ENCODE measurements around the gene DNMBP. TPM values are rescaled to one million over a fixed set of nuclear protein-coding genes. Genes with fewer than 3 reads are reported as not detected.

Gene DNMBP
- total and polyA plus RNA-seq, 2 donors (not counting 3 experiments of a cell fraction or from before 2014, with no cell fraction given): 32.0 to 53.4 TPM

DNA sequence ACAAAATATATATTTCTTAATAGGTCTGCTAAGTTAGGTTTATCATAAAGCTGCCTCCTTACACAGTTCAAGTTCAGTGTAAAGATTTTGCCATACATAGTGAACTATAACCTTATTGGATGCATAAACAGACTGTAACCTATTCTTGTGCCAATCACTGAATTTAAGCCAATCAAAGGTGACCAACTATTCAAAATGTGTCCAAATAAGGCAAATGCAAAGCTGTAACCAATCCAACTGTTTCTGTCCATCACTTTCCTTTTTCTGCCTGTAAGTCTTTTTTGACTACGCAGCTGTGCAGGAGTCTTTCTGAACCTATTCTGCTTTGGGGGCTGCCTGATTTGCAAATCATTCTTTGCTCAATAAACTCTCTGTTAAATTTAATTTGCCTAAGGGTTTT is 11.6 kb upstream of the DNMBP start:
- Histone ChIP-seq H3K79me2 (ENCODE audit: control insufficient read depth, insufficient read depth, low read length) (no peaks in the 10 kb centered on the region), H3K9me3 (replicated peaks; ENCODE audit: control insufficient read depth, insufficient read depth, low read length) (no peaks in the 10 kb centered on the region), H4K20me1 (replicated peaks; ENCODE audit: control insufficient read depth, extremely low read depth, insufficient read depth, low read length) (no peaks in the 10 kb centered on the region), H3K27me3 (ENCODE audit: control insufficient read depth in 2 of 2, insufficient read depth in 2 of 2, low read length in 2 of 2) (peaks cover 0 to 2% of the 10 kb centered on the region in 2 experiments), H3K4me3 (replicated peaks in 1 of 3; ENCODE audit: insufficient read depth in 1 of 3, low read depth in 1 of 3, low read length in 3 of 3) (no peak overlapping the region), H3K4me2 (ENCODE audit: insufficient read depth, low read length) (no peak overlapping the region), H3K27ac (ENCODE audit: insufficient read depth, low read depth, low read length) (no peak overlapping the region), H3K4me1 (ENCODE audit: control insufficient read depth, extremely low read depth, insufficient read depth, low read length) (no peaks in the 10 kb centered on the region), H3K9ac (replicated peaks; ENCODE audit: extremely low read depth, insufficient read depth, low read length) (no peak overlapping the region), H3K9me1 (replicated peaks; ENCODE audit: control insufficient read depth, extremely low read depth, insufficient read depth, low read length) (no peaks in the 10 kb centered on the region), H2AFZ (ENCODE audit: low read depth, low read length) (no peak overlapping the region), H3K36me3 (ENCODE audit: control insufficient read depth in 2 of 2, extremely low read depth in 1 of 2, insufficient read depth in 2 of 2, low read length in 2 of 2) (no peaks in the 10 kb centered on the region)
- intact Hi-C loops (cut with micrococcal nuclease): no loop called here
- TF ChIP-seq EZH2 (IDR thresholded peaks at IDR 0.05; ENCODE audit: borderline replicate concordance, low read depth, low read length, severe bottlenecking) (no peak), POLR2AphosphoS5 (IDR thresholded peaks at IDR 0.05; ENCODE audit: insufficient read depth, low read depth, low read length) (no peak), JUN (IDR thresholded peaks at IDR 0.05; ENCODE audit: borderline replicate concordance, insufficient read depth, insufficient read length, low read depth) (no peak), POLR2A (IDR thresholded peaks at IDR 0.05; ENCODE audit: low read depth, low read length) (no peak), MYC (IDR thresholded peaks at IDR 0.05; ENCODE audit: low read depth, low read length) (no peak), GATA2 (IDR thresholded peaks at IDR 0.05; ENCODE audit: insufficient read depth, insufficient read length, low read depth, low read length) (no peak)
- TF ChIP-seq, protein P1, sequence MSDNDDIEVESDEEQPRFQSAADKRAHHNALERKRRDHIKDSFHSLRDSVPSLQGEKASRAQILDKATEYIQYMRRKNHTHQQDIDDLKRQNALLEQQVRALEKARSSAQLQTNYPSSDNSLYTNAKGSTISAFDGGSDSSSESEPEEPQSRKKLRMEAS (IDR thresholded peaks at IDR 0.05; ENCODE audit: insufficient read depth, insufficient read length): no peak
- TF ChIP-seq, protein P2, sequence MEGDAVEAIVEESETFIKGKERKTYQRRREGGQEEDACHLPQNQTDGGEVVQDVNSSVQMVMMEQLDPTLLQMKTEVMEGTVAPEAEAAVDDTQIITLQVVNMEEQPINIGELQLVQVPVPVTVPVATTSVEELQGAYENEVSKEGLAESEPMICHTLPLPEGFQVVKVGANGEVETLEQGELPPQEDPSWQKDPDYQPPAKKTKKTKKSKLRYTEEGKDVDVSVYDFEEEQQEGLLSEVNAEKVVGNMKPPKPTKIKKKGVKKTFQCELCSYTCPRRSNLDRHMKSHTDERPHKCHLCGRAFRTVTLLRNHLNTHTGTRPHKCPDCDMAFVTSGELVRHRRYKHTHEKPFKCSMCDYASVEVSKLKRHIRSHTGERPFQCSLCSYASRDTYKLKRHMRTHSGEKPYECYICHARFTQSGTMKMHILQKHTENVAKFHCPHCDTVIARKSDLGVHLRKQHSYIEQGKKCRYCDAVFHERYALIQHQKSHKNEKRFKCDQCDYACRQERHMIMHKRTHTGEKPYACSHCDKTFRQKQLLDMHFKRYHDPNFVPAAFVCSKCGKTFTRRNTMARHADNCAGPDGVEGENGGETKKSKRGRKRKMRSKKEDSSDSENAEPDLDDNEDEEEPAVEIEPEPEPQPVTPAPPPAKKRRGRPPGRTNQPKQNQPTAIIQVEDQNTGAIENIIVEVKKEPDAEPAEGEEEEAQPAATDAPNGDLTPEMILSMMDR (IDR thresholded peaks at IDR 0.05; ENCODE audit: extremely low read depth in 1 of 2, insufficient read depth in 1 of 2, low read depth in 1 of 2, low read length in 2 of 2): no peak
- BruUV-seq (replicated peaks): no TSS peak
- dilution Hi-C loops (cut with MboI; ENCODE audit: extremely low pct_ligation_motif_present, low sequenced_read_pairs): no loop called here
- CTCF ChIA-PET: interaction anchor here (0.9 to 2.9 kb wide), 6 partner anchors 12 to 176 kb away, joined by 3 to 21 read pairs (median 3); partner anchors contain the start of gene DNMBP
- FAIRE-seq: no peak
- no peak for DNase-seq (ENCODE audit: low read depth, low spot score)
- POLR2A ChIA-PET: no interaction called here

Measured in endothelial cell of umbilical vein (primary cell).